Activated T-helper 1 cell treated with anti-CD3 and anti-CD28 coated beads, Interleukin-2, amount 50 U/mL, for 16 hours (primary cell): ENCODE results near the gene DNAH9.

ENCODE experiments used
- DNase-seq, 2 donors: peaks; one replicate each; pipeline ENCODE4 v3.0.0-alpha.2; 2020; ENCODE audit warnings: low read depth in 1 of 2, low spot score in 1 of 2

Gene DNAH9

GRCh38 chr17:11668618-11669017 is 70.3 kb downstream of the DNAH9 start:
- DNase-seq, result no peak

- no peak for DNase-seq
Observed at GRCh38 chr17:11671126-11671525, 72.9 kb downstream of the DNAH9 start.

- no peak for DNase-seq
Observed at GRCh38 chr17:11682646-11683045, 84.4 kb downstream of the DNAH9 start.

- DNase-seq, result no peak
Observed at GRCh38 chr17:11690681-11691080, 92.4 kb downstream of the DNAH9 start.

- DNase-seq, result no peak
Observed at GRCh38 chr17:11692688-11693087, 94.4 kb downstream of the DNAH9 start.

- no peak for DNase-seq
Observed at GRCh38 chr17:11693284-11693683, 95.0 kb downstream of the DNAH9 start.

- DNase-seq, result no peak
Observed at GRCh38 chr17:11700668-11701067, 102.4 kb downstream of the DNAH9 start.

- DNase-seq, result no peak
Observed at GRCh38 chr17:11701911-11702310, 103.6 kb downstream of the DNAH9 start.

GRCh38 chr17:11704041-11704440 is 105.8 kb downstream of the DNAH9 start:
- DNase-seq, result no peak

- DNase-seq, result no peak
Observed at GRCh38 chr17:11705111-11705510, 106.8 kb downstream of the DNAH9 start.

- no peak for DNase-seq
Observed at GRCh38 chr17:11707586-11707985, 109.3 kb downstream of the DNAH9 start.

GRCh38 chr17:11712456-11712855 is 114.2 kb downstream of the DNAH9 start:
- DNase-seq, result no peak

- DNase-seq, result no peak
Observed at GRCh38 chr17:11719203-11719602, 120.9 kb downstream of the DNAH9 start.

- DNase-seq, result no peak
Observed at GRCh38 chr17:11719856-11720255, 121.6 kb downstream of the DNAH9 start.

- DNase-seq, result no peak
Observed at GRCh38 chr17:11720816-11721215, 122.5 kb downstream of the DNAH9 start.

- DNase-seq, result no peak
Observed at GRCh38 chr17:11730747-11731146, 132.5 kb downstream of the DNAH9 start.

- no peak for DNase-seq
Observed at GRCh38 chr17:11736613-11737312, 138.5 kb downstream of the DNAH9 start.

- no peak for DNase-seq
Observed at GRCh38 chr17:11737313-11737679, 139.0 kb downstream of the DNAH9 start.

GRCh38 chr17:11738151-11738550 is 139.9 kb downstream of the DNAH9 start:
- DNase-seq, result no peak

GRCh38 chr17:11739351-11739750 is 141.1 kb downstream of the DNAH9 start:
- DNase-seq, result no peak

- DNase-seq, result no peak
Observed at GRCh38 chr17:11739848-11740247, 141.6 kb downstream of the DNAH9 start.

GRCh38 chr17:11742886-11743285 is 144.6 kb downstream of the DNAH9 start:
- no peak for DNase-seq

- DNase-seq, result no peak
Observed at GRCh38 chr17:11744696-11745095, 146.4 kb downstream of the DNAH9 start.

GRCh38 chr17:11747441-11747840 is 149.2 kb downstream of the DNAH9 start:
- DNase-seq, result no peak
